Measurements from ENCODE around the gene GRID1.

GRID1 gene

GRCh38 chr10:86218160-86218559, 148.4 kb downstream of the GRID1 start:
- no peak overlapping the region for H3K4me3 ChIP-seq (ENCODE audit: low read depth, low read length)

- H3K4me3 ChIP-seq (ENCODE audit: low read depth, low read length) = no peak overlapping the region
These were observed 149.1 kb downstream of the GRID1 start for GRCh38 chr10:86217371-86218080.

GRCh38 chr10:86216886-86217285, 149.7 kb downstream of the GRID1 start:
- no peak overlapping the region for H3K4me3 ChIP-seq (ENCODE audit: low read depth, low read length)

GRCh38 chr10:86215712-86216111, 150.9 kb downstream of the GRID1 start:
- H3K4me3 ChIP-seq (ENCODE audit: low read depth, low read length) = no peak overlapping the region

GRCh38 chr10:86215046-86215445, 151.5 kb downstream of the GRID1 start:
- H3K4me3 ChIP-seq (ENCODE audit: low read depth, low read length) = no peak overlapping the region

- no peak overlapping the region for H3K4me3 ChIP-seq (ENCODE audit: low read depth, low read length)
These were observed 153.4 kb downstream of the GRID1 start for GRCh38 chr10:86213148-86213547.

GRCh38 chr10:86212391-86212700, 154.2 kb downstream of the GRID1 start:
- no peak overlapping the region for H3K4me3 ChIP-seq (ENCODE audit: low read depth, low read length)

GRCh38 chr10:86211691-86212390, 154.8 kb downstream of the GRID1 start:
- no peak overlapping the region for H3K4me3 ChIP-seq (ENCODE audit: low read depth, low read length)

GRCh38 chr10:86210416-86210815, 156.2 kb downstream of the GRID1 start:
- H3K4me3 ChIP-seq (ENCODE audit: low read depth, low read length) = no peak overlapping the region

- no peak overlapping the region for H3K4me3 ChIP-seq (ENCODE audit: low read depth, low read length)
These were observed 156.9 kb downstream of the GRID1 start for GRCh38 chr10:86209726-86210125.

GRCh38 chr10:86207226-86207625, 159.4 kb downstream of the GRID1 start:
- no peak overlapping the region for H3K4me3 ChIP-seq (ENCODE audit: low read depth, low read length)

GRCh38 chr10:86206240-86206579, 160.4 kb downstream of the GRID1 start:
- no peak overlapping the region for H3K4me3 ChIP-seq (ENCODE audit: low read depth, low read length)

GRCh38 chr10:86205306-86206239, 161.0 kb downstream of the GRID1 start:
- H3K4me3 ChIP-seq (ENCODE audit: low read depth, low read length) = no peak overlapping the region

- H3K4me3 ChIP-seq (ENCODE audit: low read depth, low read length) = no peak overlapping the region
These were observed 161.9 kb downstream of the GRID1 start for GRCh38 chr10:86204421-86205305.

- H3K4me3 ChIP-seq (ENCODE audit: low read depth, low read length) = no peak overlapping the region
These were observed 163.3 kb downstream of the GRID1 start for GRCh38 chr10:86203162-86203905.

GRCh38 chr10:86202226-86202735, 164.3 kb downstream of the GRID1 start:
- no peak overlapping the region for H3K4me3 ChIP-seq (ENCODE audit: low read depth, low read length)

GRCh38 chr10:86200867-86201266, 165.7 kb downstream of the GRID1 start:
- no peak overlapping the region for H3K4me3 ChIP-seq (ENCODE audit: low read depth, low read length)

- no peak overlapping the region for H3K4me3 ChIP-seq (ENCODE audit: low read depth, low read length)
These were observed 166.3 kb downstream of the GRID1 start for GRCh38 chr10:86200269-86200668.

GRCh38 chr10:86199041-86199440, 167.6 kb downstream of the GRID1 start:
- no peak overlapping the region for H3K4me3 ChIP-seq (ENCODE audit: low read depth, low read length)

GRCh38 chr10:86198271-86198670, 168.3 kb downstream of the GRID1 start:
- H3K4me3 ChIP-seq (ENCODE audit: low read depth, low read length) = no peak overlapping the region
